Astrocyte (in vitro differentiated cells and primary cell): ENCODE results near the gene RMRP.

Source experiments
- EZH2 ChIP-seq: IDR thresholded peaks from 2 replicates; pipeline ENCODE4 v1.6.1; 2012; ENCODE audit warnings: mild to moderate bottlenecking, low read length, inconsistent platforms; ENCODE audit not compliant: insufficient read depth
- TF ChIP-seq, protein P1 (sequence below): IDR thresholded peaks from 2 replicates; pipeline ENCODE4 v1.5.1; 2011; ENCODE audit warnings: low read depth, mild to moderate bottlenecking, inconsistent platforms, low read length, moderate library complexity; ENCODE audit not compliant: insufficient read depth

DNA sequence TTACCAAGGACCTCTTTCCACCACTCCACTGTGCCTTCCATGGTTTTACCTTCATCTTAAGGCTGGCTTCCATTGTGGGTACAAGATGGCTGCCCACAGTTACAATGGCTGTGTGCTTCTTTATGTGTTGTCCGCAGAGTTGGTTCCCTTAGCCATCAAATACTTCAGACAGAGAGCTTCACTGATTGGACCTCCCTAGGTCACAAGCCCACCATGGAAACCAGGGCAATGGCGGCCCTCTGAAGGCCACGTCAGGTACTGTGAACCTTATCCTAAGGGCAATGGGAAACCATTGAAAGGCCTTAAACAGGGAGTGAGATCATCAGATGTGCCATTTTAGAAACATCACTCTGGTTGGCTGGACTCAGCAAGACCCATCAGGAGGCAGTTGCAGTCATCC, 10.1 kb upstream of the RMRP start:
- TF ChIP-seq, protein P1, sequence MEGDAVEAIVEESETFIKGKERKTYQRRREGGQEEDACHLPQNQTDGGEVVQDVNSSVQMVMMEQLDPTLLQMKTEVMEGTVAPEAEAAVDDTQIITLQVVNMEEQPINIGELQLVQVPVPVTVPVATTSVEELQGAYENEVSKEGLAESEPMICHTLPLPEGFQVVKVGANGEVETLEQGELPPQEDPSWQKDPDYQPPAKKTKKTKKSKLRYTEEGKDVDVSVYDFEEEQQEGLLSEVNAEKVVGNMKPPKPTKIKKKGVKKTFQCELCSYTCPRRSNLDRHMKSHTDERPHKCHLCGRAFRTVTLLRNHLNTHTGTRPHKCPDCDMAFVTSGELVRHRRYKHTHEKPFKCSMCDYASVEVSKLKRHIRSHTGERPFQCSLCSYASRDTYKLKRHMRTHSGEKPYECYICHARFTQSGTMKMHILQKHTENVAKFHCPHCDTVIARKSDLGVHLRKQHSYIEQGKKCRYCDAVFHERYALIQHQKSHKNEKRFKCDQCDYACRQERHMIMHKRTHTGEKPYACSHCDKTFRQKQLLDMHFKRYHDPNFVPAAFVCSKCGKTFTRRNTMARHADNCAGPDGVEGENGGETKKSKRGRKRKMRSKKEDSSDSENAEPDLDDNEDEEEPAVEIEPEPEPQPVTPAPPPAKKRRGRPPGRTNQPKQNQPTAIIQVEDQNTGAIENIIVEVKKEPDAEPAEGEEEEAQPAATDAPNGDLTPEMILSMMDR, result no peak
- TF ChIP-seq EZH2, result no peak
